ENCODE data around the gene ZFR. TPM values are rescaled to one million over a fixed set of nuclear protein-coding genes. Genes with fewer than 3 reads are reported as not detected.
"Not testable (repeated sequence)": the region's sequence is repeated elsewhere in the genome, so short reads cannot be mapped to it uniquely, and the experiment has no call there.

Gene ZFR
- total and polyA plus RNA-seq, 2 donors from 2014 or later = 25.7 to 65.2 TPM

DNA sequence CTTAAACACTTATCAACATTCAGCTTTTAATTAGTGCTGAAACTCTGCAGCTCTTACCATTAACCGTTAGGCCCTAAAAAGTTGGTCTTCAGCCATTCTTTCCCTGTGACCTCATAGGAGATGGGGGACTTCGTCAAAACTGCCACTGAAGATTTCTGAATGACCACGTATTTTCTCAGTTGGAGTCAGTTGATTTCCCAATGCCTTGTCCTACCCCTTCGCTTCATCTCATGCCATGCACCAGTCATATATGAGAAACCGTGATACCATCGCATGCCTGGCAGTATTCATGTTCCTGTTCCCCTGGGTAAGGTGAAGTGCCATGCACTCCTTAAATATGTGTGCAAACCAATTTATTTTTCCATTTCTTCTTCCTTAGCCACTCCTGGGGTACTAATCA is 10.8 kb upstream of the ZFR start:
- H3K9me3 ChIP-seq (ENCODE audit: control insufficient read depth in 2 of 3, insufficient read depth in 1 of 3, low read length in 3 of 3) = peaks cover 0 to 3% (median 0%) of the 10 kb centered on the region in 3 donors
- FAIRE-seq = no peak
- intact Hi-C loops (cut with DNase I) = no loop called here

DNA sequence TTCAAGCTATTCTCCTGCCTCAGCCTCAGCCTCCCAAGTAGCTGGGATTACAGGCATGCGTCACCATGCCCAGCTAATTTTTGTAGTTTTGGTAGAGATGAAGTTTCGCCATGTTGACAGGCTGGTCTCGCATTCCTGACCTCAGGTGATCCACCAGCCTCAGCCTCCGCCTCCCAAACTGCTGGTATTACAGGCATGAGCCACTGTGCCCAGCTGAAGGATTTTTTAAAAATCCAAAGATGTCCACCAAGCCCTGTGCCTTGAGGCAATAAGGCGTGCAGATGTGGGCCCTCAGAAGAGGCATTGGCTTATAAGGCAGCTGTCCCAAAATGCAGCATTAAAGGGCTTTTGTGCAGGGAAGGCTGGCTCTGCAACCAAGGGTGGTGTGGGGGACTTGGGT is 10.3 kb upstream of the ZFR start:
- TF ChIP-seq CTCF (IDR thresholded peaks at IDR 0.05; ENCODE audit: borderline replicate concordance, extremely low read depth, insufficient read depth) = no peak
- no peak overlapping the region for H3K27ac ChIP-seq (ENCODE audit: low read depth in 2 of 2, low read length in 2 of 2)
- H3K9ac ChIP-seq (ENCODE audit: low read length in 3 of 3) = no peak overlapping the region
- peaks cover 0 to 3% (median 0%) of the 10 kb centered on the region in 3 donors for H3K9me3 ChIP-seq (ENCODE audit: control insufficient read depth in 2 of 3, insufficient read depth in 1 of 3, low read length in 3 of 3)
- FAIRE-seq (no peak), DNase-seq (no peak)
- H3K36me3 ChIP-seq (ENCODE audit: control insufficient read depth in 2 of 3, insufficient read depth in 3 of 3, low read length in 3 of 3) = no peaks in the 10 kb centered on the region
- intact Hi-C loops (cut with DNase I) = no loop called here
- no peak overlapping the region for H3K4me3 ChIP-seq (ENCODE audit: low read length in 3 of 3)
- H3K27me3 ChIP-seq (ENCODE audit: control insufficient read depth, insufficient read depth, low read length) = no peaks in the 10 kb centered on the region
- H3K4me1 ChIP-seq (ENCODE audit: control insufficient read depth in 2 of 3, insufficient read depth in 2 of 3, low read depth in 1 of 3, low read length in 3 of 3) = no peaks in the 10 kb centered on the region

More for the DNA sequence above, 10.8 kb upstream of the ZFR start:
- Histone ChIP-seq H3K27me3 (ENCODE audit: control insufficient read depth, insufficient read depth, low read length) (no peaks in the 10 kb centered on the region), H3K36me3 (ENCODE audit: control insufficient read depth in 2 of 3, insufficient read depth in 3 of 3, low read length in 3 of 3) (no peaks in the 10 kb centered on the region), H3K27ac (ENCODE audit: low read depth in 2 of 2, low read length in 2 of 2) (no peak overlapping the region), H3K4me3 (ENCODE audit: low read length in 3 of 3) (no peak overlapping the region), H3K9ac (ENCODE audit: low read length in 3 of 3) (no peak overlapping the region), H3K4me1 (ENCODE audit: control insufficient read depth in 2 of 3, insufficient read depth in 2 of 3, low read depth in 1 of 3, low read length in 3 of 3) (no peaks in the 10 kb centered on the region)
- TF ChIP-seq CTCF (IDR thresholded peaks at IDR 0.05; ENCODE audit: borderline replicate concordance, extremely low read depth, insufficient read depth) = no peak
- no peak for DNase-seq

- Histone ChIP-seq H3K4me1 (ENCODE audit: control insufficient read depth in 2 of 3, insufficient read depth in 2 of 3, low read depth in 1 of 3, low read length in 3 of 3) (no peaks in the 10 kb centered on the region), H3K4me3 (ENCODE audit: low read length in 3 of 3) (no peak overlapping the region), H3K27me3 (ENCODE audit: control insufficient read depth, insufficient read depth, low read length) (no peaks in the 10 kb centered on the region), H3K27ac (ENCODE audit: low read depth in 2 of 2, low read length in 2 of 2) (no peak overlapping the region), H3K9ac (ENCODE audit: low read length in 3 of 3) (no peak overlapping the region), H3K36me3 (ENCODE audit: control insufficient read depth in 2 of 3, insufficient read depth in 3 of 3, low read length in 3 of 3) (no peaks in the 10 kb centered on the region), H3K9me3 (ENCODE audit: control insufficient read depth in 2 of 3, insufficient read depth in 1 of 3, low read length in 3 of 3) (peaks cover 0 to 3% (median 0%) of the 10 kb centered on the region in 3 donors)
- no peak for DNase-seq
- no peak for TF ChIP-seq CTCF (IDR thresholded peaks at IDR 0.05; ENCODE audit: borderline replicate concordance, extremely low read depth, insufficient read depth)
- intact Hi-C loops (cut with DNase I) = no loop called here
- FAIRE-seq = no peak
These were observed 9.4 kb upstream of the ZFR start for GRCh38 chr5:32453916-32454315.

GRCh38 chr5:32452316-32452715 is 7.8 kb upstream of the ZFR start:
- H3K36me3 ChIP-seq (ENCODE audit: control insufficient read depth in 2 of 3, insufficient read depth in 3 of 3, low read length in 3 of 3); intact Hi-C loops (cut with DNase I); H3K9me3 ChIP-seq (ENCODE audit: control insufficient read depth in 2 of 3, insufficient read depth in 1 of 3, low read length in 3 of 3); H3K4me1 ChIP-seq (ENCODE audit: control insufficient read depth in 2 of 3, insufficient read depth in 2 of 3, low read depth in 1 of 3, low read length in 3 of 3); H3K27me3 ChIP-seq (ENCODE audit: control insufficient read depth, insufficient read depth, low read length); H3K27ac ChIP-seq (ENCODE audit: low read depth in 2 of 2, low read length in 2 of 2); DNase-seq; H3K4me3 ChIP-seq (ENCODE audit: low read length in 3 of 3); H3K9ac ChIP-seq (ENCODE audit: low read length in 3 of 3); FAIRE-seq: not testable (repeated sequence)

Data from kidney (tissue), 14 donors.